GM18873 (cell line): Measurements from ENCODE around the gene TRDMT1.

Source experiments
- ATAC-seq: cut with Tn5 transposase; IDR thresholded peaks from one replicate; pipeline ENCODE4 v1.9.1; 2021; ENCODE audit warnings: mild to moderate bottlenecking, moderate library complexity, moderate number of reproducible peaks; ENCODE audit not compliant: unreplicated experiment, low FRiP score

TRDMT1 gene, protein sequence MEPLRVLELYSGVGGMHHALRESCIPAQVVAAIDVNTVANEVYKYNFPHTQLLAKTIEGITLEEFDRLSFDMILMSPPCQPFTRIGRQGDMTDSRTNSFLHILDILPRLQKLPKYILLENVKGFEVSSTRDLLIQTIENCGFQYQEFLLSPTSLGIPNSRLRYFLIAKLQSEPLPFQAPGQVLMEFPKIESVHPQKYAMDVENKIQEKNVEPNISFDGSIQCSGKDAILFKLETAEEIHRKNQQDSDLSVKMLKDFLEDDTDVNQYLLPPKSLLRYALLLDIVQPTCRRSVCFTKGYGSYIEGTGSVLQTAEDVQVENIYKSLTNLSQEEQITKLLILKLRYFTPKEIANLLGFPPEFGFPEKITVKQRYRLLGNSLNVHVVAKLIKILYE

DNA sequence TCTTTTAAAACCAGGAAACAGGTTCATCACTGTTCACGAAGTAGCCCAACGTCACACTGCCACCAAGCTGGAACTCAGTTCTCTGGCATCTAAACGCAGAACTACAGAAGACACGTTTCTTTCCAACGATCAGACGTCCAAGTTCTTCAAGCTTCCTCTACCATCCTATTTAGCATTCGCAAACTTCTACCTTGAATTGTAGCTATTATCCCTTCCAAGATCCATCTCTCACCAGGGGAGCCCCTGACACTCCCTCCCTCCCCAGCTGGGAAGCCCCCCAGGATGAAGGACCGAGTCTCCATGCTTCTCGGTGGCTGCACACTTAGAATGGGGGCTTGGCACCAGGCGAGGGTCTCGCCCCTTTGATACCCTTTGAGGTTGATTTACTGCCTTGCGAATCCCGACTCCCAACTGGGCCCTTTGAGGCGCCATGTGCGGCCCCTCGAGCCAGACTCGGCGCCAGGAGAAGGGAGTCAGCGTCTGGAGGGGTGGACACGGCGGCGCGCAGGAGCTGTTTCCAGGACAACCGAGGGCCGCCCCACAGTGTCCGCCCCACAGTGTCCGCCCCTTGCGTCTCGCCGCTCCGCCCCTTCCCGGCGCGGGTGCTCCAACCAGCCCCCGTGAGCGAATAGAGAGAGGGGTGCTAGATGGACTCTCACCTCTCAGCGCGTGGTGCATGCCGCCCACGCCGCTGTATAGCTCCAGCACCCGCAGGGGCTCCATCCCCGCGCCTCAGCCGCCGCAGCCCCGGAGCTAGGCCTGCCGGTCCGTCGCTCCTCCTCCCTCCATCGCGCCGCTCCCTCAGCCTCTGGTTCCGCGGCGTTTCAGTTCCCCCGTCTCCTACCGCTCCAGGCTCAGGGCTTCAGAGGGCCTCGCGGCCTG is at the start of gene TRDMT1:
Gene TRDMT1, minus strand, starts transcription at position 761 of the 882 bp plus-strand sequence. Its CDS starts 38 bp downstream, at position 723.
- ATAC-seq = peak; percentile 86

DNA sequence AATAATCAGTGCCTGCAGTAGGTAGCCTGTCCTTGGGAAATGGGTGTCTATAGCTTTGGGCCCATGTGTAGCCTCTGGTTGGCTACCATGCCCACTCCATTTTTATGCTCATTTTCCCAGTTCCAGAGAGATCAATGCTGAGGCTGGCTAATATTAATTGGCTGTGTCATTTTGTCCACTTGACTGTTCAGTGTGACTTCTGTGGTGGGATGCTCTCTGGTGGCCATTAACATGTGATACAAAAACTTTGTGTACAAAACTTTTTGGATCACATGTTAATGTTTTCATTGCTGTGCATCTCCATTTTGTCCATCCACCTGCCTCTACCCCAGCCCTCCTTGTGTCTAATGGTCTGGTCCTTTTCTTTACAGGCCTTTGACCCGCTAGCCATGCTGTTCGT is 49.3 kb upstream of the TRDMT1 start:
- no peak for ATAC-seq

DNA sequence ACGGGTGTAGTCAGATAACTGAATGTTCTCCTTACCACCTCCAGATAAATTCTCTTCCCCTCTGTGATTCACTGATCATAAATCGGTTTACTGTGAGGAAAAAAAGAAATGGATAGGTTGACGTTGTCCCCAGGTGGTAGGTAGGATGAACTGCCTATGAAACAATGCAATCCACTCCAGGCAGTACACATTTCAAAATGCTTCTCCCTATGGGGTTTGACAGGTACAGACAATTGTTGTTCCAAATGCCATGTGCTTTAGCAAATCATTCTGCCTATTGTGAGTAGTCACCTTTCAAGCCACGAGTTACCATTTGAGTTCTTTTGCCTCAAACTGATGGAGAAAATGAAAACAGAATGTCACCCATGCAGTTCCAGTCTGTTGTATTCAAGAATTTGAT is 48.3 kb upstream of the TRDMT1 start:
- no peak for ATAC-seq

DNA sequence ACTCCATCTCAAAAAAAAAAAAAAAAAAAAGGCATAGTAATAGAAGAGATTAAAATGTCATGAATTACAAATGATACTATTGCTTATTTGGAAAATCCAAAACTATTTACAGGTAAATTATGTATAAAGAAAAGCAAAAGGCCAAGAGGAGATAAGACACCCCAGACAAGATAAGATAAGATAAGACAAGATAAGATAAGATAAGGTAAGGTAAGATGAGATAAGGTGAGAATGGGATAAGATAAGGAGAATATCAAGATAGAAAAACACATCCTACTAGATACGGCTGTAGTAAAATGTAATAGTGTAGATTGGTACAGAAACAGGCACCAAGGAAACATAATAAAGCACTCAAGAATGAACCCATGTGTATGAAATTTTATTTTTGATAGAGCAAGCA is 47.5 kb upstream of the TRDMT1 start:
- ATAC-seq = no peak

DNA sequence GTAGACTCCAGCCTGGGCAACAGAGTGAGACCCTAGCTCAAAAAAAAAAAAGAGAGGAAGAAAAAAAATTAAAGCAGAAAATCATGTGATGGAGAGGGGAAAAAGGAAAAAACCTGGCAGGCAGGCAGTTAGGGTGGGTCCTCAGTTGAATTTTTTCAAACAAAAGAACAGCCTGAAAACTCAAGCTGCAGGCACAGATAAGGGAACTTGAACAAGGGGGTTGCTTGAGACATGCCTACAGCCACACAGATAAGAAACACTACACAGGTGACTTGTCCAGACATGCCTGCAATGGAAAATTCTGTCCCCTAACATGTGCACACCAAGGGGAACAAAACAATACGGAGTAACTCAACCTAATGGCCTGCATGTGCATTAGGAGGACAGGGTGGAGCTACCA is 45.7 kb upstream of the TRDMT1 start:
- no peak for ATAC-seq

- no peak for ATAC-seq
Observed at GRCh38 chr10:17244700-17245365, 43.4 kb upstream of the TRDMT1 start.

DNA sequence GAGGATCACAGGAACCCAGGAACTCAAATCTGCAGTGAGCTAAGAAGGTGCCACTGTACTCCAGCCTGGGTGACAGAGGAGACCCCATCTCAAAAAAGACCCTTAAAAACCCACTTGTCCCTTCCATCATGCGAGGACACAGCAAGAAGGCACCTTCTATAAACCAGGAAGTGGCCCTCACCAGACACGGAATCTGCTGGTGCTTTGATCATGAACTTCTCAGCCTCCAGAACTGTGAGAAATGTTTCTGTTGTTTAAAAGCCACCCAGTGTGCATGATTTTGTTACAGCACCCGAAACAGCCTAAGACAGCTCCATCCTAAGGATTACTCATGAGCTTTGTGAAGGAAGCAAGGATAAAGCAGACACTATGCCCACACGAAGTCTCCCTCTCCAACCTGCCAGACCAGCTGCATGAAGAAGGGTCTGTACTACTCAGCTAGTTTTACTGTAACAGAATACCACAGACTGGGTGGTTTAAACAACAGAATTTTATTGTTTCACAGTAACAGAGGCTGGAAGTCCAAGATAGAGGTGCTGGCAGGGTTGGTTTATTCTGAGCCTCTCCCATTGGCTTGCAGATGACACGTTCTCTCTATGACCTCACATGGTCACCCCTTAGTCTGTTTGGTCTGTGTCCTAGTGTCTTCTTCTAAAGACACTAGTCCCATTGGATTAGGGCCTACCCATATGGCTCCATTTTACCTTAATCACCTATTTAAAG is 40.3 kb upstream of the TRDMT1 start:
- ATAC-seq = no peak

DNA sequence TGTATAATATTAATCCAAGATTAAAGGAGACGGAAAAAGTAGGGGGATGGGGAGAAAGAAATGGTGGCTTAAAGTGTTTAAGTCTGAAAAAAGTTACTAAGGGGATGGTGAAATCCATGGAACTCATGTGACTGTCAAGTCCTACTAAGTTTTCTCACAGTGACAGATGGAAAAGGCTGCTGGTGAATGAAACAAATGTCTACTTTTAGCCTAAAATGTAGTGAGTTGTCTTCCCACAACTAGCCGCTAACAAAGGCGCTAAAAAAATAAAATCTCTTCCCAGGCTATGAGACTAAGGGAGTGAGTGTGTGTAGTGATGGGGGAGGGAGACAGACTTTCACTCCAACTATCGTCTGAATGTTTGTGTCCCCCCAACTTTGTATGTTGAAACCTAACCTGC is 39.1 kb upstream of the TRDMT1 start:
- ATAC-seq = no peak

- no peak for ATAC-seq
Observed at GRCh38 chr10:17240096-17240495, 38.6 kb upstream of the TRDMT1 start.

DNA sequence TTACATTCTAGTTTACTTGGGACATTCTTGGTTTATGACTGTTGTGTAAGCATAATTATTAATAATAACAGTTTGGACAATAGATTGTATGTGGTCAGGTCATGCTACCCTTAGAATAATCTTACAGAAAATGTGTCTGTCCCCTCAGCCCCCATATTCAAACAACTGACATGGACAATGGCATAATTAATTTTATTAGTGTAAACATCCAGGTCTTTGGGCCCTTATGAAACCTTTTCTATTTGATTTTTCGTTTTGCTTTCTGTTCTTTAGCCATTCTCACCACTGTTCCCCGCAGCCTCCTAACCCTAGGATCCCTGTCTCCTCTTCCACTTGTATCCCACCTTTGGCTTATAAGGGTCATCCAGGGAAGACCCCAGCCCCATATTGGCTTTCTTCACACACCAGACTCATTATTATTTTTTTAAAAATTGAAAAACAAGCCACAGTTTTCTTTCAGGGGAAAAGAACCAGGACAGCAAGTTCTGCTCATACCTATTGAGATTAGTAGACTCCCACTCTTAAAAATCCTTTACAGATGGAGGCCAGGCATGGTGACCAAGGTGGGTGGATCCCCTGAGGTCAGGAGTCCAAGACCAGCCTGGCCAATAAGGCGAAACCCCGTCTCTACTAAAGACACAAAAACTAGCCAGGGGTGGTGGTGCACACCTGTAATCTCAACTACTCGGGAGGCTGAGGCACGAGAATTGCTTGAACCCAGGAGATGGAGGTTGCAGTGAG is 38.0 kb upstream of the TRDMT1 start:
- no peak for ATAC-seq

DNA sequence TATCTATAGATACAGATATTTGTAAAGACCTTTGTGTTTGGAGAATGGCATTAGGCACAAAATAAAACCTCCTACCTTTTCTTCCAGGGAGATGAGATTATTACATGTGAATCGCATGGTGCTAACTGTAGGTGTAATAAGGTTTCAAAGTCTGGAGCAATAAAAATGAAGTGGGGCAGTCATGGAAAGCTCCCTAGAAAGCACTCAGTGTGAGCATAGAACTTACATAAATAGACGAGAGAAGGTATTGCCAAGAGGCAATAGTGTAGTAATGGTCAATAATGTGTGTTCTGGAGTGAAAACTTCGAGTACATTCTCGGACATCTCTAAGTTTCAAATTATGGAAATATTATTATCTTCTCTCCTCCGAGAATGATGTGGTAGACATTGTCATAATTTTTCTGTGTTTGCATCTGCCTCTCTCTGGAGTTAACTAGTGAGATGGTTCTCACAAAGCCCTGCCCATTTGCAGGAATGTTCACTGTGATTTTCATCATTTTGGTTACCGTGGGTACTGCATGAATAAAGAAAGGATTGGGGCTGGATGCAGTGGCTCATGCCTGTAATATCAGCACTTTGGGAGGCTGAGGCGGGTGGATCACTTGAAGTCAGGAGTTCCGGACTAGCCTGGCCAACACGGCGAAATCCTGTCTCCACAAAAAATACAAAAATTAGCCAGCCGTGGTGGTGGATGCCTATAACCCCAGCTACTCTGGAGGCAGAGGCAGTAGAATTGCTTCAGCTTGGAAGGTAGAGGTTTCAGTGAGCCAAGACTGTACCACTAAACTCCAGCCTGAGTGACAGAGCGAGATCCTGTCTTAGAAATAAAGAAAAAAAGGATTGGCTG is 37.2 kb upstream of the TRDMT1 start:
- no peak for ATAC-seq

GRCh38 chr10:17237915-17238444 is 36.5 kb upstream of the TRDMT1 start:
- ATAC-seq = no peak

DNA sequence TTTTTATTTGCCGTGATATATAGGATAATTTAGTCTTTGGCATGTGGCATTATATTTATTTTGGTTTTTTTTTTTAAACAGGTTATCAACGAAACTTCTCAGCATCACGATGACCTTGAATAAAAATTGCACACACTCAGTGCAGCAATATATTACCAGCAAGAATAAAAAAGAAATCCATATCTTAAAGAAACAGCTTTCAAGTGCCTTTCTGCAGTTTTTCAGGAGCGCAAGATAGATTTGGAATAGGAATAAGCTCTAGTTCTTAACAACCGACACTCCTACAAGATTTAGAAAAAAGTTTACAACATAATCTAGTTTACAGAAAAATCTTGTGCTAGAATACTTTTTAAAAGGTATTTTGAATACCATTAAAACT is 35.7 kb upstream of the TRDMT1 start:
- ATAC-seq = no peak

DNA sequence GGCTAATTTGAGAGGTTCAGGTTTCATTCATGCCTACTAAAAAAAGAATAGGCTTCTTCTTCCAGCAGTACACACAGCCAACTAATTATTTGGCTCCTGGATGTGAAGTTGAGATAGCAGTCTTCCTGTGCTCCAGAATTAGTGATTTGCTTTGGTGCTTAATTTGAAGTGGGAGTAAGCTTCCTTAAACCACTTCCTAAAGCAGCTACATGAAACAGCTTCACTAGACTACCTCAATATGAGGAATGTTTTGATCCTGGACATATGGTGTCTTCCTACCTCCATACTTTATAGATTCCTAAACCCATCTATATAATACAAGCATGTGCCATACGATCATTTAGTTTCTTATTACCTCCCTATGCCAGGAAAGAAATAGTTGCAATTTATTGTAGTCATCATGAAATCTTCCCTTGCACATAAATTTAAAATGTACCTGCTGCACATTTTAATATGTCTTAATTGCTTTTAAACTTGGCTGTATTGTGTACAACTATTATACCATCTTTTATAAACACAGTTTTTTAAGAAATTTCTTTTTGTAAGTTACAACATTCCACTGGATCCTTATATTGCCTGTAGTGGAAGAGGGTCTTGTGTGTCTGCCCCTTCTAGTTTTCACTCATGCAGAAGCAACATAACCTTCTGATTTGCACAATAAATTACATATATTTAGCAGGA is 35.1 kb upstream of the TRDMT1 start:
- no peak for ATAC-seq

DNA sequence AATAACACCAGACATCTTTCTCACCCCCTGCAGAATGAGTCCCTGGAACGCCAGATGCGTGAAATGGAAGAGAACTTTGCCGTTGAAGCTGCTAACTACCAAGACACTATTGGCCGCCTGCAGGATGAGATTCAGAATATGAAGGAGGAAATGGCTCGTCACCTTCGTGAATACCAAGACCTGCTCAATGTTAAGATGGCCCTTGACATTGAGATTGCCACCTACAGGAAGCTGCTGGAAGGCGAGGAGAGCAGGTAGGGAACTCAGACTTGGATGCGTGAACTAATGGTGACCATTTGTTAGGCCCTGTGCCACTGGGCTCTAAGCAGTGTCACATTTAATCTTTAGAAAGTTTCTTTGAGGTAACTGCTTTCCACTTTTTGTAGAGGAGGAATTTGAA is 33.7 kb upstream of the TRDMT1 start:
- no peak for ATAC-seq

- no peak for ATAC-seq
Observed at GRCh38 chr10:17234431-17234945, 33.0 kb upstream of the TRDMT1 start.

- ATAC-seq = no peak
Observed at GRCh38 chr10:17233286-17233991, 32.0 kb upstream of the TRDMT1 start.
